Immature natural killer cell (primary cell): ENCODE measurements around the gene SEC11A. TPM values are rescaled to one million over a fixed set of nuclear protein-coding genes. Genes with fewer than 3 reads are reported as not detected.

Experiments
- DNase-seq, 3 donors: peaks; one replicate each; pipeline ENCODE4 v3.0.0; 2022; ENCODE audit warnings: mixed read lengths in 1 of 3
- H3K27ac Mint-ChIP-seq, 6 donors: one replicate each; pipeline ENCODE4 v1.8.0; 2020; ENCODE audit warnings: mixed read lengths in 6 of 6, mild to moderate bottlenecking in 5 of 6, inconsistent platforms in 4 of 6, moderate library complexity in 3 of 6
- H3K27me3 Mint-ChIP-seq, 3 donors: one replicate each; pipeline ENCODE4 v1.8.0; 2020 to 2021; ENCODE audit warnings: low read depth in 3 of 3, mild to moderate bottlenecking in 3 of 3, mixed read lengths in 3 of 3, moderate library complexity in 3 of 3, inconsistent platforms in 1 of 3
- H3K36me3 Mint-ChIP-seq, 3 donors: one replicate each; pipeline ENCODE4 v1.8.0; 2020; ENCODE audit warnings: mixed read lengths in 3 of 3, inconsistent platforms in 2 of 3, mild to moderate bottlenecking in 2 of 3
- H3K4me1 Mint-ChIP-seq, 2 donors: one replicate each; pipeline ENCODE4 v1.8.0; 2020; ENCODE audit warnings: inconsistent platforms in 2 of 2, mild to moderate bottlenecking in 2 of 2, mixed read lengths in 2 of 2, moderate library complexity in 1 of 2
- H3K4me3 Mint-ChIP-seq, 5 donors: one replicate each; pipeline ENCODE4 v1.8.0; 2020; ENCODE audit warnings: mild to moderate bottlenecking in 5 of 5, mixed read lengths in 5 of 5, inconsistent platforms in 3 of 5, moderate library complexity in 3 of 5
- H3K9me3 Mint-ChIP-seq, 6 donors: one replicate each; pipeline ENCODE4 v1.8.0; 2020; ENCODE audit warnings: mild to moderate bottlenecking in 6 of 6, mixed read lengths in 6 of 6, inconsistent platforms in 4 of 6, moderate library complexity in 3 of 6
- polyA plus RNA-seq, 3 donors: library from polyadenylated mRNA; unstranded; fragments of 300-500 nt; fragmentation: Illumina TruSeq; gene quantifications; one replicate each; pipeline ENCODE4 v1.2.3, GENCODE V29; 2021

Gene SEC11A
- polyA plus RNA-seq, 3 donors from 2014 or later, result 173 to 210 (median 188) TPM

- Mint-ChIP-seq H3K4me1 (peaks cover 34 to 38% of the 10 kb centered on the region in 2 donors), H3K4me3 (no peak overlapping the region), H3K9me3 (no peaks in the 10 kb centered on the region), H3K27ac (peak overlapping the region in 5 of 6 donors; percentile 29 to 85 (median 56)), H3K27me3 (peaks cover 0 to 3% (median 0%) of the 10 kb centered on the region in 3 donors), H3K36me3 (no peaks in the 10 kb centered on the region)
- DNase-seq, result no peak
Measured at GRCh38 chr15:84727429-84727828, 11.5 kb upstream of the SEC11A start.

GRCh38 chr15:84725001-84725491 lies 9.1 kb upstream of the SEC11A start:
- Mint-ChIP-seq H3K9me3 (no peaks in the 10 kb centered on the region), H3K27ac (peak overlapping the region; percentile 85 to 99 (median 90)), H3K36me3 (no peaks in the 10 kb centered on the region), H3K4me1 (peaks cover 50 to 51% of the 10 kb centered on the region in 2 donors), H3K4me3 (peak overlapping the region; percentile 70 to 92 (median 83)), H3K27me3 (peaks cover 0 to 3% (median 0%) of the 10 kb centered on the region in 3 donors)
- peak; percentile 28 to 52 (median 47) for DNase-seq

GRCh38 chr15:84722628-84723027 lies 6.7 kb upstream of the SEC11A start:
- no peak for DNase-seq
- peaks cover 39 to 49% of the 10 kb centered on the region in 2 donors for H3K4me1 Mint-ChIP-seq
- H3K36me3 Mint-ChIP-seq, result no peaks in the 10 kb centered on the region
- peaks cover 0 to 3% (median 0%) of the 10 kb centered on the region in 3 donors for H3K27me3 Mint-ChIP-seq
- peak overlapping the region in 1 of 6 donors; percentile 61 for H3K27ac Mint-ChIP-seq
- H3K9me3 Mint-ChIP-seq, result no peaks in the 10 kb centered on the region
- no peak overlapping the region for H3K4me3 Mint-ChIP-seq

- Mint-ChIP-seq H3K27me3 (peaks cover 0 to 7% (median 0%) of the 10 kb centered on the region in 3 donors), H3K4me3 (peak overlapping the region in 3 of 5 donors; percentile 1 to 4 (median 2)), H3K36me3 (no peaks in the 10 kb centered on the region), H3K9me3 (no peaks in the 10 kb centered on the region), H3K27ac (peak overlapping the region in 5 of 6 donors; percentile 23 to 65 (median 40)), H3K4me1 (peaks cover 45 to 56% of the 10 kb centered on the region in 2 donors)
- no peak for DNase-seq
Measured at GRCh38 chr15:84721371-84721770, 5.4 kb upstream of the SEC11A start.

DNA sequence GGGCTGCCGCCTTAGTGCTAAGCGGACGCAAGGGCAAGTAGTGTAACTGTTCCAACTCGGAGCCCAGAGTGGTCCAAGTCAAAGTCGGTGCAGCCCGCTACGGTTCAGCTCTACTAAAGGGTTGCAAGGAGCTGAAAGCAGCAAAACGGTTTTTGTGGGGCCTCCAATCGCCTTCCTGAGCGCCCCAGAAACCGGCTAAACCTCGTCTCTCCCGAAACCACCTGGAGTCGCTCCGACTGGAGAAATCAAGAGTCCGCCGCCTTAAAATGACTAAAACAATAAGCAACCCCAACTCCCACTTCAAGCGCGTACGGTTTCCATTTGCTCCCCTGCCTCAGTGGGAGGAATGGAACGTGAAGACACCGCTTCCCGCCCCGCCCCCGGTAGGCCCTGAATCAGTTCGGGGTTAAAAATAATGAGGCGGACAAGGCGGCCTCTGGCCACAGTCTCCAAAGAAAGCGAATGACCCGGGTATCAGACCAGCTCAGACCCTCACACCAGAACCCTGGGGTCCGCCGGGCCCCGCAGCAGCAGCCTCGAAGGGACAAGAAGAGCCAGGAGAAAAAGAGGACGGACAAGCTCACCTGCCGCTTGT lies 401 bp downstream of the SEC11A start:
- Mint-ChIP-seq H3K27ac (peak overlapping the region; percentile 94 to 99 (median 98)), H3K4me1 (peaks cover 42 to 45% of the 10 kb centered on the region in 2 donors), H3K9me3 (no peaks in the 10 kb centered on the region), H3K4me3 (peak overlapping the region; percentile 93 to 100 (median 98)), H3K27me3 (peaks cover 2 to 7% (median 4%) of the 10 kb centered on the region in 3 donors), H3K36me3 (no peaks in the 10 kb centered on the region)
- peak in 1 of 3 donors; percentile 5 for DNase-seq

- peak overlapping the region; percentile 94 to 99 (median 98) for H3K27ac Mint-ChIP-seq
- H3K9me3 Mint-ChIP-seq, result no peaks in the 10 kb centered on the region
- peak overlapping the region; percentile 93 to 100 (median 98) for H3K4me3 Mint-ChIP-seq
- peaks cover 2 to 7% (median 4%) of the 10 kb centered on the region in 3 donors for H3K27me3 Mint-ChIP-seq
- no peak for DNase-seq
- H3K4me1 Mint-ChIP-seq, result peaks cover 42 to 45% of the 10 kb centered on the region in 2 donors
- no peaks in the 10 kb centered on the region for H3K36me3 Mint-ChIP-seq
Measured at GRCh38 chr15:84714821-84715220, 1.1 kb downstream of the SEC11A start.

DNA sequence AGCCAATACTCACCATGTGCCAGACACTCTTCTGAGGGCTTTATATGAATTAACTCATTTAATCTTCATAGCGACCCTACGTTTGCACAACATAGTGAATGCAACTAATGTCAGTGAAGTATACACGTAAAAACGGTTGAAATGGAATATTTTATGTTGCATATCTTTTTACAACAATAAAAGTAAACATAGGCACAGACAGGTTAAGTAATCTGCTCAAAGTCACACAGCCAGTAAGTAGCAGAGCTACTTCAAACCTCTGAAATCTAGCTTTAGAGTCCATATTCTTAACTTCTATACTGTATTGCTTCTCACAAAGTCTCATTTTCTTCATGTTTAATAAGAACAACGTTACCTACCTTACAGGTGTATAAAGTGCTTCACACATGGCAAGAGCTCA lies 1.6 kb downstream of the SEC11A start:
- Mint-ChIP-seq H3K27me3 (peaks cover 2 to 7% (median 4%) of the 10 kb centered on the region in 3 donors), H3K36me3 (no peaks in the 10 kb centered on the region), H3K4me3 (peak overlapping the region; percentile 93 to 100 (median 98)), H3K4me1 (peaks cover 42 to 44% of the 10 kb centered on the region in 2 donors), H3K9me3 (no peaks in the 10 kb centered on the region), H3K27ac (peak overlapping the region in 4 of 6 donors; percentile 36 to 99 (median 74))
- DNase-seq, result no peak

DNA sequence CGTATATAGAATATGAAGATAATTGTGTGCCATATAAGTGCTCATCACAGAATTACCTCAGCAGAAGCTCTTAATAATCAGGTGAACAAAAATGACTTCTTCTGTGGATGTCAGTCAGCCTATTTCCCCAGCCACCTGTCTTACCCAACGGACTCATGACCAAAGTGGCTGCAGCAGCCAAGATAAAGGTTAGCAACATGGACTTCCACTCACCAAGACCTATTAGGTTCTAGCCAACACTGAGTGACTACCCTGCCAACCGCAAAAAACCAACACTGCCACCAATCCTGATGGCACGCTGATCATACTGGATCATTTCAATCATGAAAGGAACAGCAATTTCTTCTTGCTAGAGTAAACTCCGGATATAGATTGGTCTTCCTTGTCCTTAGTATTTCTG lies 12.1 kb downstream of the SEC11A start:
- H3K4me3 Mint-ChIP-seq, result no peak overlapping the region
- H3K9me3 Mint-ChIP-seq, result no peaks in the 10 kb centered on the region
- peaks cover 59 to 80% of the 10 kb centered on the region in 2 donors for H3K4me1 Mint-ChIP-seq
- peaks cover 0 to 5% (median 0%) of the 10 kb centered on the region in 3 donors for H3K36me3 Mint-ChIP-seq
- H3K27ac Mint-ChIP-seq, result peak overlapping the region in 4 of 6 donors; percentile 36 to 84 (median 75)
- no peaks in the 10 kb centered on the region for H3K27me3 Mint-ChIP-seq
- DNase-seq, result no peak

- Mint-ChIP-seq H3K4me1 (peaks cover 57 to 80% of the 10 kb centered on the region in 2 donors), H3K27ac (peak overlapping the region; percentile 21 to 84 (median 52)), H3K27me3 (no peaks in the 10 kb centered on the region), H3K9me3 (no peaks in the 10 kb centered on the region), H3K4me3 (no peak overlapping the region), H3K36me3 (peaks cover 0 to 3% (median 0%) of the 10 kb centered on the region in 3 donors)
- DNase-seq, result no peak
Measured at GRCh38 chr15:84702961-84703482, 12.9 kb downstream of the SEC11A start.

DNA sequence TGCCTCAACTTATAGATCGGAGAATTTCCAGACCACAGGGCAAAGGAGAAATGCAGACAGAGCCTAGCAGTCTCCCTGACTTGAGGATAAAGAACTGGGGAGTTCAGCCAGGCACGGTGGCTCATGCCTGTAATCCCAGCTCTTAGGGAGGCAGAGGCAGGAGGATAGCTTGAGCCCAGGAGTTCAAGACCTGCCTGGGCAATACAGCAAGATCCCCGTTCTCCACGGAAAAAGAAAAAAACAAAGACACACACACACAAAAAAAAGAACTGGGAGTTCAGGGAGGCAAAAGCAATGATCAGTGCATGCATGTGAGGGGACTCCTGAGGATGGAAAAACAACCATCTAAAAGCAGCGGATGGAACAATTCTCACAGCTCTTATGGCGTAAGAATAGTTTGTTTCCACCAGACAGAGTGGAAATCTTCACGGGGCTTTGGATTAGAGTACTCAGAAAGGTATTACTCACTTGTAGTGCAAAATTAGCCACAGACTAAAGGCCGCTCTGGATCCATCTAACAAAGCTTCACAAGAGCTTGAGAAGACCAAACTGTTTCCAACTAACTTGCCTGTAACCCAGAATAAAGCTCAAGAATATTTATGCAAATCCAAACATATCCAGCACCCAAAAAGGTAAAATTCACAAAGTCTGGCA lies 16.3 kb downstream of the SEC11A start:
- peaks cover 0 to 3% (median 0%) of the 10 kb centered on the region in 3 donors for H3K36me3 Mint-ChIP-seq
- H3K9me3 Mint-ChIP-seq, result no peaks in the 10 kb centered on the region
- H3K27ac Mint-ChIP-seq, result peak overlapping the region in 5 of 6 donors; percentile 1 to 53 (median 5)
- H3K27me3 Mint-ChIP-seq, result no peaks in the 10 kb centered on the region
- peak overlapping the region in 1 of 5 donors; percentile 2 for H3K4me3 Mint-ChIP-seq
- H3K4me1 Mint-ChIP-seq, result peaks cover 61 to 81% of the 10 kb centered on the region in 2 donors
- no peak for DNase-seq

DNA sequence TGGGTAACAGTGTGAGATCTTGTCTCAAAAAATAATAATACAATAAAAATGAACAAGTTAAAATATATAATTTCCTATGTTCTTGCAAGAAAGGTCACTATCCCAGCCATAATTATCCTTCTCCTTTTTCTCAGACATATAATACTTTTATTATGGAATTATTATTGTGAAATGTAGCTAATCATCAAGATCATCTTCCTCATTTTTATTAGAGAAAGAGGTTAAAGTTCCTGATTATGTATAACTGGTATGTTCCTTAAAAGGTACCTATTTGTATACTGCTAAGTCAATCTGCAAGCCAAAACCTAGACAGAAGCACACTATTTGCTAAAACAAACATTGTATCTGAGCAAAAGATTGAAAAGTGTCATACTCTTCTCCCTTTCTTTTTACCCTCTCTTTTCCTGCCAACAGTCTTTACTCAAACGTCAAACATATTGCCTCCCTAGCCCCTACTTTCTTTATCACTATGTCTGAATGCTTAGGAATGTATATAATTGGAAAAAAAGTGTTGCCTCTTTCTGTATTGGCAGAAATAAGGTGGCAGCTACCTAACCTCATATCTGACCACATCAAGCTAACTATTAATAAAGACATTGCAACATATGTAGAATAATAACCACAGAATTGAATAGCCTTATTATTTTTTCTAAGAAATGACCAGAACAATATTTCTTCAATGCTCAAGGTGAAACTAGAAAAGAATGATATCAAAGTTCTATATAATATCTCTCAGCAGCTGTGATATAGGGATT lies 18.5 kb downstream of the SEC11A start:
- peaks cover 48 to 69% of the 10 kb centered on the region in 2 donors for H3K4me1 Mint-ChIP-seq
- peaks cover 0 to 3% (median 0%) of the 10 kb centered on the region in 3 donors for H3K36me3 Mint-ChIP-seq
- H3K27ac Mint-ChIP-seq, result peak overlapping the region; percentile 13 to 70 (median 55)
- peaks cover 0 to 2% (median 0%) of the 10 kb centered on the region in 3 donors for H3K27me3 Mint-ChIP-seq
- peak overlapping the region in 1 of 5 donors; percentile 11 for H3K4me3 Mint-ChIP-seq
- DNase-seq, result no peak
- no peaks in the 10 kb centered on the region for H3K9me3 Mint-ChIP-seq

DNA sequence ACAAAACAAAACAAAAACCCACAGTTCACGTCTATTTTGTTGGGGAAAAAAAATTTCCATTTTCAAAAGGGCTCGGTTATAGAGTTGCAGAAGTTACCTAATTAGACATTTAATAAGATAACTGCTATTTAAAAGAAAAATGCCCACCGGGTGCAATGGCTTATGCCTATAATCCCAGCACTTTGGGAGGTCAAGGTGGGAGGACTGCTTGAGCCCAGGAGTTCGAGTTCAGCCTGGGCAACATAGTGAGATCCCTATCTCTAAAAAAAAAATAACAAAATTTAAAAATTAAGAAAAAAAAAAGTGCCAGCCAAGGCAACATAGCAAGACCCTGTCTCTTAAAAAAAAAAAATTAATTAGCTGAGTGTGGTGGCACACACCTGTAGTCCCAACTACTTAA lies 19.2 kb downstream of the SEC11A start:
- no peak overlapping the region for H3K27ac Mint-ChIP-seq
- no peaks in the 10 kb centered on the region for H3K9me3 Mint-ChIP-seq
- no peak for DNase-seq
- no peak overlapping the region for H3K4me3 Mint-ChIP-seq
- peaks cover 52 to 74% of the 10 kb centered on the region in 2 donors for H3K4me1 Mint-ChIP-seq
- H3K27me3 Mint-ChIP-seq, result peaks cover 0 to 2% (median 0%) of the 10 kb centered on the region in 3 donors
- H3K36me3 Mint-ChIP-seq, result peaks cover 0 to 4% (median 0%) of the 10 kb centered on the region in 3 donors

- Mint-ChIP-seq H3K27me3 (peaks cover 0 to 4% (median 0%) of the 10 kb centered on the region in 3 donors), H3K27ac (peak overlapping the region in 3 of 6 donors; percentile 5 to 66 (median 22)), H3K9me3 (no peaks in the 10 kb centered on the region), H3K4me1 (peaks cover 20 to 34% of the 10 kb centered on the region in 2 donors), H3K4me3 (no peak overlapping the region), H3K36me3 (peaks cover 7 to 18% (median 8%) of the 10 kb centered on the region in 3 donors)
- DNase-seq, result no peak
Measured at GRCh38 chr15:84690342-84690741, 25.6 kb downstream of the SEC11A start.
